B cell (primary cell): ENCODE data around the gene SPSB1. TPM values are rescaled to one million over a fixed set of nuclear protein-coding genes. Genes with fewer than 3 reads are reported as not detected.

ENCODE experiments used
- ATAC-seq: fragments of 200-7000 bp; cut with Tn5 transposase; one replicate; pipeline ENCODE4 v1.10.0; 2021; ENCODE audit warnings: low read depth, mild to moderate bottlenecking, moderate number of reproducible peaks, moderate library complexity
- CTCF ChIA-PET: fragments of 350-600 bp; sonication (Branson Sonifier 250); formaldehyde crosslinking; loops from one replicate; lab custom pipeline; 2021; ENCODE audit warnings: antibody characterized with exemption, inconsistent platforms; lab: Charles Lee
- POLR2A ChIA-PET: fragments of 350-600 bp; sonication (Branson Sonifier 250); formaldehyde crosslinking; loops from one replicate; lab custom pipeline; 2021; ENCODE audit warnings: antibody characterized with exemption; lab: Charles Lee
- DNase-seq: peaks from one replicate; pipeline ENCODE4 v3.0.0; 2013
- H2AFZ ChIP-seq: 2 replicates; pipeline ENCODE4 v1.6.1; 2012; ENCODE audit warnings: mild to moderate bottlenecking, low read depth, low read length; ENCODE audit not compliant: insufficient read depth, poor library complexity, severe bottlenecking
- H3K27ac ChIP-seq, 2 donors: 1 replicate in 1 of 2; 2 replicates in 1 of 2; pipeline ENCODE4 v1.5.1; 2012 to 2013; ENCODE audit warnings: low read length in 2 of 2, mild to moderate bottlenecking in 2 of 2, moderate library complexity in 1 of 2
- H3K27me3 ChIP-seq, 4 experiments: fragments of 200-600 bp in 1 of 4; sonication (generic) in 1 of 4; replicated peaks in 1 of 4; 1 replicate in 2 of 4; 2 replicates in 2 of 4; pipeline versions ENCODE4 v1.6.1 to v1.7.0; 2013 to 2016; ENCODE audit warnings: low read length in 3 of 4, mild to moderate bottlenecking in 2 of 4, mixed read lengths in 1 of 4, moderate library complexity in 1 of 4; ENCODE audit not compliant: insufficient read depth in 4 of 4, control insufficient read depth in 3 of 4; ENCODE audit errors: control extremely low read depth in 1 of 4
- H3K36me3 ChIP-seq, 2 experiments: replicated peaks in 1 of 2; 1 replicate in 1 of 2; 2 replicates in 1 of 2; pipeline versions ENCODE4 v1.6.1 to v1.7.1; 2013; ENCODE audit warnings: low read length in 1 of 2; ENCODE audit not compliant: insufficient read depth in 2 of 2, control insufficient read depth in 1 of 2; ENCODE audit errors: control extremely low read depth in 1 of 2, extremely low read depth in 1 of 2
- H3K4me1 ChIP-seq, 2 donors: fragments of 200-600 bp in 1 of 2; sonication (generic) in 1 of 2; 1 replicate in 1 of 2; 2 replicates in 1 of 2; pipeline versions ENCODE4 v1.5.1 to v1.6.1; 2013 to 2017; ENCODE audit warnings: low read length in 2 of 2; ENCODE audit not compliant: control insufficient read depth in 2 of 2, insufficient read depth in 2 of 2
- H3K4me2 ChIP-seq: replicated peaks from 2 replicates; pipeline ENCODE3; 2012; ENCODE audit warnings: mild to moderate bottlenecking, low read depth, low read length; ENCODE audit not compliant: poor library complexity, severe bottlenecking
- H3K4me3 ChIP-seq, 5 experiments: fragments of 200-600 bp in 1 of 5; sonication (generic) in 1 of 5; 1 replicate in 3 of 5; 2 replicates in 2 of 5; pipeline versions ENCODE4 v1.5.1 to v1.7.0; 2011 to 2016; ENCODE audit warnings: low read length in 4 of 5, mild to moderate bottlenecking in 4 of 5, low read depth in 2 of 5, control low read depth in 1 of 5, moderate library complexity in 1 of 5; ENCODE audit not compliant: insufficient read depth in 1 of 5; ENCODE audit errors: control extremely low read depth in 1 of 5, extremely low read depth in 1 of 5
- H3K79me2 ChIP-seq: fragments of 200-600 bp; sonication (generic); one replicate; pipeline ENCODE4 v1.6.0; 2016; ENCODE audit warnings: low read length; ENCODE audit not compliant: control insufficient read depth, insufficient read depth
- H3K9ac ChIP-seq: fragments of 200-600 bp; sonication (generic); 2 replicates; pipeline ENCODE4 v1.6.1; 2017; ENCODE audit warnings: mild to moderate bottlenecking, low read length, moderate library complexity
- H3K9me3 ChIP-seq, 3 donors: one replicate each; pipeline versions ENCODE4 v1.6.1 to v1.7.1; 2013; ENCODE audit warnings: low read length in 2 of 3; ENCODE audit not compliant: control insufficient read depth in 2 of 3, insufficient read depth in 1 of 3; ENCODE audit errors: control extremely low read depth in 1 of 3
- H4K20me1 ChIP-seq: 2 replicates; pipeline ENCODE4 v1.6.0; 2012; ENCODE audit warnings: mild to moderate bottlenecking, low read length; ENCODE audit not compliant: insufficient read depth, control insufficient read depth, poor library complexity, severe bottlenecking
- H3K27ac Mint-ChIP-seq: one replicate; pipeline ENCODE4 v1.8.0; 2021; ENCODE audit warnings: mixed read lengths
- H3K27me3 Mint-ChIP-seq: one replicate; pipeline ENCODE4 v1.8.0; 2021; ENCODE audit warnings: mixed read lengths
- H3K4me1 Mint-ChIP-seq: one replicate; pipeline ENCODE4 v1.8.0; 2021; ENCODE audit warnings: mixed read lengths
- H3K4me3 Mint-ChIP-seq: one replicate; pipeline ENCODE4 v1.8.0; 2021; ENCODE audit warnings: mixed read lengths
- H3K9me3 Mint-ChIP-seq: one replicate; pipeline ENCODE4 v1.8.0; 2022; ENCODE audit warnings: mixed read lengths; ENCODE audit not compliant: insufficient read depth
- CTCF ChIP-seq: fragments of 200-600 bp; IDR thresholded peaks from one replicate; pipeline ENCODE4 v1.8.0; 2022; ENCODE audit warnings: antibody characterized with exemption, mild to moderate bottlenecking
- EZH2 ChIP-seq: IDR thresholded peaks from 2 replicates; pipeline ENCODE4 v1.6.1; 2012; ENCODE audit warnings: borderline replicate concordance, low read depth, mild to moderate bottlenecking, moderate library complexity, low read length; ENCODE audit not compliant: insufficient read depth, poor library complexity, severe bottlenecking
- WGBS: methylation state at CpG from one replicate; pipeline ENCODE4 v1.1.5; 2013; ENCODE audit warnings: missing lambda C conversion rate; ENCODE audit not compliant: insufficient coverage; 5-methylcytosine and 5-hydroxymethylcytosine counted together
- intact Hi-C: fragments of 100-400 bp; cut with micrococcal nuclease; formaldehyde crosslinking; loops from one replicate; pipeline ENCODE4 v1.10.0; 2022
- polyA plus RNA-seq: library from polyadenylated mRNA; depleted of rRNA; stranded (reverse); fragments of >200 nt; gene quantifications from 2 replicates; pipeline ENCODE4 v1.2.3, GENCODE V29; 2012
- total RNA-seq, 2 donors: library from RNA; stranded (reverse); fragments of 120-200 nt in 1 of 2; gene quantifications; 1 replicate in 1 of 2; 2 replicates in 1 of 2; pipeline versions ENCODE4 v1.2.3 to v1.2.4, GENCODE V29; 2013 to 2022

The SPSB1 gene
- total and polyA plus RNA-seq, 2 donors (not counting 1 experiment from before 2014, with no cell fraction given), result 1.7 to 9.4 TPM

DNA sequence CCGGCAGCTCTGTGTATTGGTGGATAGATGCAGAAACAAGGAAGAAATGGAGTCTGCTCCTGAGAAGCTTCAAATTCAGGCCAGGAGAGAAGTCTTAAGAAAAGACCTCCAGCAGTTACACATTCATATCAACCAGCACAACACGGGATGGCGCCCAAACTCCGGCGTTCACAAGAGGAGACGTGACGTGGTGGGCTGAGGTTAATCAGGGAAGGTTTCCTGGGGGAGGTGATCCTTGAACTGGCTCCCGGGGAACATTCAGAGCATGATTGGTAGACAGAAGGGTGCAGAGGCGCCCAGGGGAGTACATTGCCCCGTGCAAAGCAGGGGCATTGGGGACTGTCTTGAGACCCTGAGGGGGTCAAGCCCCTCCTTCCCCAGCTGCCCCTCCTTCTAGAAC, 27.7 kb upstream of the SPSB1 start:
- Mint-ChIP-seq H3K9me3 (no peaks in the 10 kb centered on the region), H3K27ac (no peak overlapping the region), H3K4me1 (peaks cover 2% of the 10 kb centered on the region), H3K27me3 (no peaks in the 10 kb centered on the region), H3K4me3 (no peak overlapping the region)
- no peak for TF ChIP-seq CTCF
- no peak for TF ChIP-seq EZH2
- no peak overlapping the region for H3K9ac ChIP-seq
- H3K36me3 ChIP-seq, result peaks cover 0 to 61% of the 10 kb centered on the region in 2 experiments
- CTCF ChIA-PET, result interaction anchor here (0.9 to 1.1 kb wide), 3 partner anchors 190 to 226 kb away, joined by 3 read pairs; no protein-coding TSS in a partner anchor
- H4K20me1 ChIP-seq, result peaks cover 6% of the 10 kb centered on the region
- ATAC-seq (no peak), DNase-seq (no peak)
- H3K4me3 ChIP-seq, result no peak overlapping the region
- peaks cover 14% of the 10 kb centered on the region for H3K79me2 ChIP-seq
- no peaks in the 10 kb centered on the region for H3K9me3 ChIP-seq
- no peak overlapping the region for H3K27ac ChIP-seq
- intact Hi-C loops, result no loop called here
- WGBS, result 95% methylated on average over 4 of the region's 10 CpGs
- POLR2A ChIA-PET, result interaction anchor here (0.6 kb wide), 1 partner anchor 191 kb away, joined by 3 read pairs; no protein-coding TSS in a partner anchor
- no peaks in the 10 kb centered on the region for H3K4me1 ChIP-seq
- no peak overlapping the region for H2AFZ ChIP-seq
- H3K27me3 ChIP-seq, result no peaks in the 10 kb centered on the region
- no peak overlapping the region for H3K4me2 ChIP-seq

DNA sequence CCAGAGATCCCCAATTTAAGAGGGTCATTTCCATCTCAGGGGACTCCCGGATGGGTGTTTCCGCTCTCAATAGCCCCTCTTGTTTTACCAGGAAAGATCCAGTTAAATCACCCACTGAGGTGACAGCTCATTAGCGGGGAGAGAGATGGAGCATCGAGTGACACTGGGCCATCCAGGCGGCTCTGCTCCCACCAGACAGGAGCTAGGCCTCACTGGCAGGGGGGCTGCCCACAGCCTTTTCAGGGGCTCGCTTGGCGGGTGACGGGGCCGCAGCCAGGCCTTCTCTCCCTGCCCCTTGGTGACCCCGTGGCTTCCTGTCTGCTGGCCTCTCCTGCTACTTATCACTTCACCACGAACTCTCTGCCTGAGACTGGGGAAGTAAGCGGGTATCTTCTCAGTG, 26.7 kb upstream of the SPSB1 start:
- H2AFZ ChIP-seq, result no peak overlapping the region
- Mint-ChIP-seq H3K4me1 (peaks cover 2% of the 10 kb centered on the region), H3K4me3 (no peak overlapping the region), H3K27ac (no peak overlapping the region), H3K9me3 (no peaks in the 10 kb centered on the region), H3K27me3 (no peaks in the 10 kb centered on the region)
- no peak overlapping the region for H3K27ac ChIP-seq
- ChIA-PET POLR2A (no interaction called here), CTCF (interaction anchor here (0.9 to 1.1 kb wide), 3 partner anchors 32 to 225 kb away, joined by 3 read pairs; no protein-coding TSS in a partner anchor)
- no peak overlapping the region for H3K4me3 ChIP-seq
- H3K4me2 ChIP-seq, result no peak overlapping the region
- ATAC-seq, result no peak
- H3K4me1 ChIP-seq, result no peaks in the 10 kb centered on the region
- peaks cover 3% of the 10 kb centered on the region for H4K20me1 ChIP-seq
- TF ChIP-seq CTCF (no peak), EZH2 (no peak)
- H3K9me3 ChIP-seq, result no peaks in the 10 kb centered on the region
- WGBS, result 98% methylated on average over 5 of the region's 12 CpGs
- intact Hi-C loops, result no loop called here
- no peaks in the 10 kb centered on the region for H3K27me3 ChIP-seq
- no peak overlapping the region for H3K9ac ChIP-seq
- peaks cover 5% of the 10 kb centered on the region for H3K79me2 ChIP-seq
- peaks cover 0 to 56% of the 10 kb centered on the region in 2 experiments for H3K36me3 ChIP-seq
- DNase-seq, result no peak
